ENCODE data around the gene GDI1.
"Not testable (repeated sequence)": the region's sequence is repeated elsewhere in the genome, so short reads cannot be mapped to it uniquely, and the experiment has no call there.

The GDI1 gene

DNA sequence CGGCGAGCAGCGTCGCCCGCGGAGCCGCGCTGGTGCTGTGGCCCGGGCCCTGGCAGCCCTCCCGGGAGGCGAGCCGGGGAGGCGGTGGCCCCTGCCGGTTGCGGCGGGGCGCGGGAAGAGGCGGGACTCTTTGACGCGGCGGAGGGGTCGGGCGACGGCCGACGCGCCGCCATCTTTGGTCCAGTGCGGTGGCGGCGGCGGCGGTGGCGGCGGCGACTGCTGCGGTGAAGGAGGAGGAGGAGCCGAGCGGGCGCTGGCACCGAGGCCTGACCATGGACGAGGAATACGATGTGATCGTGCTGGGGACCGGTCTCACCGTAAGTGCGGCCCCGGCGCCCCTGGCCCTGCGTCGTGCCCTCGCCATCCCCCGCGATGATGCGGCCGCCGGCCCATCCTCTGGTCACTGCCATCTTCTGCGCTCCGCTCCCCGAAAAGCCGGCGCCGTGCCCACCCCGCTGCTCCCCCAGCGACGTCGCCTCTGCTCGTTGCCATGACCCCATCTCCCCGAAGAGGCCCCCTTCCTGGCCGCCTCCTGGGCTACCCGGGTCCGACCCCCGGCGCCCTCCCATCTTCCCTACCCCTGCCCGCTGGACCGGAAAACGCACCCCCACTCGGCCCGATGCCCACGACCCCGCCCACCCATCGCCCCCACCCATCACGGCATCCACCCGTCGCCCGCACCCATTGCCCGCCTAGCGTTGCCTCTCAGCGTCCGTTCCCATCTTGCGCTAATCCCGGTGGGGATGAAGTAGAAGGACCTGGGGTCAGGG lies at the start of gene GDI1:
Gene GDI1, plus strand, starts transcription at position 172 of the 770 bp plus-strand sequence. Its CDS starts 101 bp downstream, at position 273.
- DNase-seq: no peak

DNA sequence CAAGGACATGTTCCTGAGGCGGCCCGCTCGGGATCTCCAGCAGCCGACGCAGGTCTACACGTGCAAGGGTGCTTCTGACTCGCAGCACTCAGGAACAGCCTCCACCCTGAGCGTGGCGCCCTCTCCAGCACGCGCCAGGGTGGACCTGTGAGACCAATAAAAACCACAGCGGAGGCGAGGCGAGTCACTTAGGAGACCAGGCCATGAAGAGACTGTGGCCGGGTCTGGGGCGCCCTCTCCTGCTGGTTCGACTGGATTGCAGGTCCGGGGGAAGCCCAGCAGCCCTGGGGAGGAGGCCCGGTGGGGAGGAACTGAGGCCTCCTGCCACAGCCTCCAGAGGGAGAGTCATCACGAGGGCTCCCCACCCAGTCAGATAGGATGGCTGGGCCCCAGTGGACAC lies 48.9 kb upstream of the GDI1 start:
- DNase-seq: not testable (repeated sequence)

- not testable (repeated sequence) for DNase-seq
Measured at GRCh38 chrX:154388649-154389048, 48.3 kb upstream of the GDI1 start.

DNA sequence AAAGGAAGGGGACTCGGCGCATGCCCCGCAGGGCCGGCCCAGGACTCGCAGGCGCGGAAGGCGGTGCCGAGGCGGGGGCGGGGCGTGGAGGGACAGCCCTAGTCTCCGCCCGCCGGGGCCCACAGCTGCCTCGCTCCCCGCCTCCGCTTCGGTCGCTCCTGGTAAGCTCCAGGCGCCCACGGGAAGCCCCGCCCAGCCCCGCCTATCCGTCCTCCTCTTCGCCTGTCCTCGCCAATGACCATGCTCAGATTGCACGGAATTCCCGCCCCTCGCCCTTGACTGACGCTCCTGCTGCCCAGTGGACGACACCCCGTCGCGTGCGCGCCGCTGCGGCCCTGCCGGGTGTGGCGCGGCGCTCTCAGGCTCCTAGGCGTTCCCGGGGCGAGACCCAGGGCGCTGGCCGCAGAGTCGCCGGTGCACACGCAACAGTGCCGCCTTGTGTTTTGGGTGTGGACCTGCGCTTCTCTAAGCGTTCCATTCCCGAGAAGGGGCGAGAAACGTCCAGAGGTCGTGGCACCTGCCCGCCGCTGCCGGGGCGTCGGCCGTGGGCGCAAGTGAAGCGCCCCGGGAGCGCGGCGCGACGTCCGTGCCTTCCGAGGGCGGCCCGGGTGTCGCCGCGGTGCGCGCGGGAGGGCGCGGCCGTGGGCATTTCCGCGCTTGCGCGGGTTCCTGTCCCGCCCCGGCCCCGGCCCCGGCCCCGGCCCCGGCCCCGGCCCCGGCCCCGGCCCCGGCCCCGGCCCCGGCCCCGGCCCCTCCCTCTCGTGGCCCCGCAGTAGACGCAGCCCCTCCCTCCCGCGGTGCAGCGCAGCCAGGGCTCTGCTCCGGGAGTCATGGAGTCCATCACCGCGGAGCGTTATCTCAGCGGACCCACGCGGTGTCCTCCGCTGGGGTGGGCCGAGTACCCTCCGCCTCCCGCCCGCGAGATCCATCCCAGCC lies 46.9 kb upstream of the GDI1 start:
- not testable (repeated sequence) for DNase-seq

DNA sequence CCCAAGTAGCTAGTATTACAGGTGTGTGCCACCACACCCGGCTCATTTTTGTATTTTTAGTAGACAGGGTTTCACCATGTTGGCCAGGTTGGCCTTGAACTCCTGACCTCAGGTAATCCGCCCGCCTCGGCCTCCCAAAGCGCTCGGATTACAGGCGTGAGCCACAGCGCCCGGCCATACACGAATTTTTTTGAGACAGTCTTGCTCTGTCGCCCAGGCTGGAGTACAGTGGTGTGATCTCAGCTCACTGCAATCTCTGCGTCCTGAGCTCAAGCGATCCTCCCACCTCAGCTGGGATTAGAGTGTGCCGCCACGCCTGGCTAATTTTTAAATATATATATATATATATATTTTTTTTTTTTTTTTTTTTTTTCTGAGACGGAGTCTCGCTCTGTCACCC lies 40.6 kb upstream of the GDI1 start:
- DNase-seq: not testable (repeated sequence)

DNA sequence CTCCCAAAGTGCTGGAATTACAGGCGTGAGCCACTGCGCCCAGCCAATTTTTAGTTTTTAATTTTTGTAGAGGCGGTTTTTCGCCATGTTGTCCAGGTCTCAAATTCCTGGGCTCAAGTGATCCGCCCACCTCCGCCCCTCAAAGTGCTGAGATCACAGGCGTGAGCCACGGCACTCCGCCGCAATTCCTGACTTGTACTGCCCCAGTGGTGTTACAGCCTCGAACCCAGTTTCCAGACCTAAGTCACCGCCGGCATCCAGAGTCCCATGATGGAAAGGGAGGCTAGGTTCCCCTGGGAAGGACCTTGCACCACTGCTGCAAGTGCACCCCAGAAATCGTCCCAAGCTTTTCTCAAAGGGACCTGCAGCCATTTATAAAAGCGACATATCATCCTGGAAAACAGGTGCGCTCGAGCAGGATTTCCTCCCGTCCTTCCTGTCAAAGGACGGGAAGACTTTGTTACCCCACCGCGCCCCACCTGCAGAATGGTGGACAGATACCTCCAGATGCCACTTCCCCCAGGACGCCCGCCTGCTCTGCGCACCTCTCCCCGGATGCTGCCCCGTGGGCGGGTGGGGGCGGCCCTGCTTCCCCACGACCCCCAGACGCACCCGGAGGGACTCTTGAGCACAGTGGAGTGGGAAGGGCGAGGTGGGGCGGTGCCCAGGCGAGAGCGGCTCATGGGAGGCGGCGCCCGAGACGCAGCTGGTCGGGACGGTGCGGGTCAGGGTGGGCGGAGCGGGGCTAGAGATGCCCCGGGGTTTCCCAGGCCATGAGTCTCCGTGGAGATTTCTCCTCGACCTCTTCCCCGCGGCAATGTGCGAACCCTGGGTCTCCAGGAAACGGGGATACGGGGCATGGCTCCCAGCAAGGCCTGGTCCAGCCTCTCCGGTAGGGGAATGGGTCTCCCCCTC lies 39.7 kb upstream of the GDI1 start:
- DNase-seq: no peak

DNA sequence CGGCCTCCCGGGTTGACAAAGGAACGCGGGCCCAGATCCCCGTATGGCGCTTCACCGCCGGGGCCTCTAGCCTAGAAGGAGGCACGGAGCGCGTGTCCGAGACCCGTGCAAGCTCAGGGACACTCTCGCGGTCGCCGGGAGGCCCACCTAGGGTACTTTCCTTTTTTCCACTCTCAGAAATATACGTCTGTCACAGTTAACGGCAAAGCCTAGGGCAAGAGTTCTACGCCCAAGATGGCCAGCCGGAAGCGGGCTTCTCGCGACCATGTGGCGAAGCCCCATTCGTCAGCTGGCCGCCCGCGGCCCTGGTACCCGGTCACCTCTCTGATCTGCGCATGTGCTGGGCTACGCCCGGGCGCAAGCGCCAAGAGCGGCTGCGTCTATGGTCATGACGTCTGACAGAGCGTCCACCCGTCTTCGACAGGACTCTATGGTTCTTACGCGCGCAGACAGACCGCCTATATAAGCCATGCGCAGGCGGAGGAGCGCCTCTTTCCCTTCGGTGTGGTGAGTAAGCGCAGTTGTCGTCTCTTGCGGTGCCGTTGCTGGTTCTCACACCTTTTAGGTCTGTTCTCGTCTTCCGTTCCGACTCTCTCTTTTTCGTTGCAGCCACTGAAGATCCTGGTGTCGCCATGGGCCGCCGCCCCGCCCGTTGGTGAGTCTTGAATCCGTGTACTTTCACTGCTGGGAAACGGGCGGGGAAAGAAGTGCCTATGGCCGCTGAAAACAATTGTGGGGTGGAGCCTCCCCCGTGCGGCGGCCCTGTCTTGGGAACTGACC lies 38.9 kb upstream of the GDI1 start, which contains the start of gene RPL10:
Gene RPL10, plus strand, starts transcription at position 490 of the 780 bp plus-strand sequence. Its CDS starts 143 bp downstream, at position 633.
- peak; percentile 92 for DNase-seq

- DNase-seq: peak; percentile 53
Measured at GRCh38 chrX:154398668-154399526, 38.1 kb upstream of the GDI1 start.

DNA sequence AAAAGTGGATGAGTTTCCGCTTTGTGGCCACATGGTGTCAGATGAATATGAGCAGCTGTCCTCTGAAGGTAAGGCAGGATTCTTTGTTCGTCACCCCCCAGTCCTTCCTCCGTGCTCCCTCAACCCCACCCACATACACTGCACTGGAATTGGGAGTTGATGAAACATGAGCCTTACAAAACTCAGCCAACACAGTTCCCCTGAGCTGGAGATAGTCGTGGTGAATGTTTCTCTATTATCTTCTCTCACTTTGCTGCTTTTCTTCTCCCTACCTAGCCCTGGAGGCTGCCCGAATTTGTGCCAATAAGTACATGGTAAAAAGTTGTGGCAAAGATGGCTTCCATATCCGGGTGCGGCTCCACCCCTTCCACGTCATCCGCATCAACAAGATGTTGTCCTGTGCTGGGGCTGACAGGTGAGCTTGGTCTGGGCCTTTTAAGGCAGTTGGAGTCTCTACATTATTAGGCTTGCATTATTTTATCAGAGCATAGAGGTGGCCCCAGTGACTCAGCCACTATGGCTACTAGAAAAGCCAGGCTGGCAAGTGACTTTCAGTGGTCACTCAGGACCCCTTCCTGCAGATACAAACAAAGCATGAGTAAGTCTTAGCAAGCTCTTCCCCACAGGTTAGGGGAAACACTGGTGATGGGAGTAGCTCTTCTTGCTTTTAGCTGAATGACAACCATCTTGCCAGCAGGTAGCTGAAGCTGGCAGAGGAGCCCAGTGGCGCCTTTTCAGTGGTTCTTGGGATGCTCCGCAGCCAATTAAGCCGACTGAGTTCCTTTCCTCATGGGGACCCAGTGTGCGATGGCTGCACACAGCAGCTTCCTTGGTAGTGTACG lies 37.2 kb upstream of the GDI1 start:
- DNase-seq: no peak

DNA sequence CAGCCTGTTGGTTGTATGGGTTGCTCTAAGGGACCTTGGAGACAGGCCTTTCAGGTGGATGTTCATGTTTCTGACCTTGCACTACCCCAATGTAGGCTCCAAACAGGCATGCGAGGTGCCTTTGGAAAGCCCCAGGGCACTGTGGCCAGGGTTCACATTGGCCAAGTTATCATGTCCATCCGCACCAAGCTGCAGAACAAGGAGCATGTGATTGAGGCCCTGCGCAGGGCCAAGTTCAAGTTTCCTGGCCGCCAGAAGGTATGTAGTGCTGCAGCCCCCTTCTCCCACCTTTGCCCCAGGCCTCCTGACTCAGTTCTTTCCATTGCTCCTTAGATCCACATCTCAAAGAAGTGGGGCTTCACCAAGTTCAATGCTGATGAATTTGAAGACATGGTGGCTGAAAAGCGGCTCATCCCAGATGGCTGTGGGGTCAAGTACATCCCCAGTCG lies 36.6 kb upstream of the GDI1 start:
- DNase-seq: not testable (repeated sequence)

GRCh38 chrX:154401045-154401799 lies 35.7 kb upstream of the GDI1 start:
- no peak for DNase-seq

- DNase-seq: no peak
Measured at GRCh38 chrX:154401918-154402621, 34.9 kb upstream of the GDI1 start.

GRCh38 chrX:154402622-154403127 lies 34.3 kb upstream of the GDI1 start:
- DNase-seq: no peak

- DNase-seq: no peak
Measured at GRCh38 chrX:154403192-154403591, 33.8 kb upstream of the GDI1 start.

- no peak for DNase-seq
Measured at GRCh38 chrX:154403858-154404257, 33.1 kb upstream of the GDI1 start.

- DNase-seq: no peak
Measured at GRCh38 chrX:154404625-154405192, 32.2 kb upstream of the GDI1 start.

DNA sequence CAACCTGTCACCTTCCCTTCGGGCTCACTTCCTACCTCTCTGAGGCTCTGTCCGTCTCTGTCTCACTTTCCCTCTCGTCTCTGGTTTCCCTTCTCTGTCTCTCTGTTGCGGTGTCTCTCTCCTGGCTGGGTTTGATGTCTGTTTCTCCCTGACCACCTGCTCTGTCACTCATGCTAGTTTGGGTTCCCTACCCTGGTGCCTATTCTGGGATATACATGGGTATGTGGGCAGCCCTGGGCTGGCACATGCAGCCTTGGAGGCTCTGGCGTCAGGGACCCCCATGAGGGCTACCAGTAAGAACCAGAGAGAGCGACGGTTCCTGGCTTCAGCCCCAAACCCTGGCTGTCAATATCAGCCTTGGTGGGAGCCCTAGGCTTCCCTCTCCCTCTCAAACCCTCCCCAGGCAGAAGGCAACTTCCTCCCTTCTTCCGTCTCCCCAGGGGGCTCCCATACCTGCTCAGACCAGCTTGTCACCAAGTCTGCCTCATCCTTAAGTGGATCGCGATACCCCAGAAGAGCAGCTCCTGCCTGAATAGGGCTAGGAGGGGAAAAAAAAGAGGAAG lies 28.2 kb upstream of the GDI1 start:
- no peak for DNase-seq
